ENCODE results near the gene SKP1.
A peak's percentile ranks its signal among the peaks of the same experiment; 100 is the strongest.

Gene SKP1

DNA sequence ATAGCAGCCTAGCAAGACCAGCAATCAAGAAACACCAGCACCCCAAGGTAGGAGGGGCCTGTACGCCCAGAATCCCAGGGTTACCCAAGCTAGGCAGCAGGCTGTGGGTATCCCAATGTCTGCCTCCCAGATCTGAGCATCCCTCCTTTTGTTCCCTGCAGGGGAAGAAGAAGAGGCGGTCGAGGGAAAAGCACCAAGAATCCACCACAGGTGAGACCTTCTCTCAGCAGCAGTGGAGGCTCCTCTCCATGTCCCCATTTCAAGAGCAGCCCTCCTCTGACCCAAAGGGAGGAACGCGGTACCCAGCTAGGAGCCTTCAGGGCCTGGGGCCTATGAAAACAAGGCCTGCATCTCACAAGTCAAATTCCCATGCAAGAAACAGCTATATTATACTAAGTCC lies 33.3 kb downstream of the SKP1 start:
- no peak for DNase-seq

DNA sequence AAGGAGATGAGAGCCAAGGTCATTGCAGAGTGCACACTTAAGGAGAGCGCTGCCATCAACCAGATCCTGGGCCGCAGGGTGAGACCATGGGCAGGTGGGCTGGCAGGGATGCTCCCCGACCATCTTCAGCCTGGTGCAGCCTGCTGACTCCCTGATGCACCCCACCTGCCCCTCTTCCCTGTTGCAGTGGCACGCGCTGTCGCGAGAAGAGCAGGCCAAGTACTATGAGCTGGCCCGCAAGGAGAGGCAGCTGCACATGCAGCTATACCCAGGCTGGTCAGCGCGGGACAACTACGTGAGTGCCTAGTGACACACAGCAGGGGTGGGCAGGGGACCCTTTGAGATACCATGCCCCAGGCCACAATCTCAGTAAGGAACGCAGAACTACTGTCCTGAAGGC lies 33.9 kb downstream of the SKP1 start:
- DNase-seq, result no peak

DNA sequence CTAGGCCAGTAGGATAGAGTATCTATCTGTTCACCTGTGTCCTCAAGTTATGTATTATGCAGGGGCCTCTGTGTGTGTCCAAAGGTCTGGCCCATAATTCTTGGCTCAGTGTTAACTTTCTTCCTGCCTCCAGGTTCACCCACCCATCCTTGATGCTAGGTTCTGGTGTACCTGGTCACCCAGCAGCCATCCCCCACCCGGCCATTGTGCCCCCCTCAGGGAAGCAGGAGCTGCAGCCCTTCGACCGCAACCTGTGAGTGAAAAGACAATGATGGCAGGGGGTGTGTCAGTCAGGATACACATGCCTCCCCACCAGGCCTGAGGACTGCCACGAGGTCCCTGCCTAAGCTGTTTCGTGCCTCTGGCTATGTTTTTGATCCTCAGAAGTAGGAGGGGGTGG lies 34.7 kb downstream of the SKP1 start:
- DNase-seq, result no peak

DNA sequence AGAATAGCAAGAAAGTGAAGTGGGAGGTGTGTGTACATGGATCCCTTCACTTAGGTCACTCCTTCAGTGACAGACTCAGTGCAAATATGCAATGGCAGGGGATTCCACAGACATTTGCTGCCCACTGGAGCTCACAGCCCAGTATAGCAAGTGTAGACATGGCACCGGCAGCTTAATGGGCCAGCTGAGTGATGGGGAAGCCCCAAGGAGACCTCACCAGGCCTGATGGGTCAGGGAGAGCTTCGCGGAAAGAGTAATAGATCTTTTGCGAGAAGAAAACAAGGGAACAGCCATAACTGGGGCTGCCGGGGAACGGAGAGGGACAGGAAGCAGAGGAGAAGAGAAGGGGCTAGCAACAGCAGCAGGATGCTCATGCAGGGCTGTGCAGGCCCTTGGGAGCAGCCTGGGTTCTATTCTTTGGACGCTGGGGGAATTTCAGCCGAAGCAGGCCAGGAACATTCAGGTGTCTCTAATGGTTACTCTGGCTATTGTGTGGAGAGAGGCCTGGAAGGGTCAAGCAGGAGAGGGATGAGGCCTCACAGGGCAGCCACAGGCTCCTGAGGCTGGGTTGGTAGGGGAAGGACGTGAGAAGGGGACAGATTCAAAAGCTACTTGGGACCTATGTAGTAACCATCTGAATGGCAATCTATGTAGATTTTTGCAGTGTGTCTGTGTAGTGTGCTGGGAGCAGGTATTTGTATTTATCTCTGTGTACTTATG lies 35.3 kb downstream of the SKP1 start:
- no peak for DNase-seq

DNA sequence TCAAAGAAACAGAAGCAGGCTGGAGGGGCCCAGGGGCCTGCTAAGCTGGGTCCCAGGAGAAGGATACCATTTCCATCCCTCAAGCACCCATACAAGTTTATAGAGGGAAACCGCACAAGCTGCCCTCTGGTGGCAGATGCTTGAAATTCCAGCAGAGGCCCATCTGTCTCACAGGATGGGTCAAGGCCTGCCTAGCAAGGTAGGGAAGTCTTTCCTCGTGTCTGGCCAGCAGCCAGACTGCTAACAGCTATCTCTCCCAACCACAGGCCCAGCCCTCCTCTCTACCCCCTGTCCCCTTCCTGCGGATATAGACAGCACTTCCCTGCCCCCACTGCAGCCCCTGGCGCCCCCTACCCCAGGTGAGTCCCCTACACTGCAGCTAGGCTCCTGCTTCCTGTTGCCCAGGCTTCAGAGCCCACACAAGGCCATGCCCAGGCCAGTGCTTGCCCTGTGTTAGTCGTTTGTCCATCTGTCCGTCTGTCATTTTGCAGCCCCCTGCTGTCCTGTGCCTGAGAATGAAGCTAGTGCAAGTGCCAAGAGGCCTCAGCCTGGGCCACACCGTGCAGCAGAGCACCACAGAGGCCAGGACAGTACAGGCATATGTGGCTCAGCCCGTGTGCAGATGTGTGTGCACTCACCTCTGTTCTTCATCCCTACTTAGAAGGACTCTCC lies 36.1 kb downstream of the SKP1 start:
- DNase-seq, result peak; percentile 59

DNA sequence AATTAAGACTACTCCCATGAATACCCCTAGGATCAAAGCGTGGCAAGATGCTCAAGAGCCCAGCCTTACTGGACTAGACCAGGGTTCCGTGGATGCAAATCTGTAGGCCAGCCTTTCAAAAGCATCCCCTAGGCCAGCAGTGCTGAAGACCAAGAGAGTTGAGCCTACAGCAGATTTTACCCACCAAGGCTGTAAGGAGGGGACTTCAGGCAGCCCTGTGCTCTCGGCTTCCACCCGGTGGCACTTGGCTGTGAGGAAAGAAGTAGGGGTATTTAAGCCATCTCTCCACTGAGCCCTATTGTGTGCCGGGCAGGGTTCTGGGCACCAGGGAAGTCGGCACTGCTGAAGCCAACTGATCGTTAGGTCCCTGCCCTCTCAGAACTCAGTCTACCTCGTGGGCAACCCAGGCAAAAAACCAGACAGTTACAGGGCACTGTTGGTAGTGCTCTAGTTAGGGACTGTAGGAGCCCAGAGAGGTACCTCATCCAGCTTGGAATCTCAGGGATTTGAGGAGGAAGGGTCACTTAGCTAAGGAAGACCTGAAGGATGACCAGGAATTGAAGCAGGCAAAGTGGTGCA lies 36.8 kb downstream of the SKP1 start:
- DNase-seq, result no peak

DNA sequence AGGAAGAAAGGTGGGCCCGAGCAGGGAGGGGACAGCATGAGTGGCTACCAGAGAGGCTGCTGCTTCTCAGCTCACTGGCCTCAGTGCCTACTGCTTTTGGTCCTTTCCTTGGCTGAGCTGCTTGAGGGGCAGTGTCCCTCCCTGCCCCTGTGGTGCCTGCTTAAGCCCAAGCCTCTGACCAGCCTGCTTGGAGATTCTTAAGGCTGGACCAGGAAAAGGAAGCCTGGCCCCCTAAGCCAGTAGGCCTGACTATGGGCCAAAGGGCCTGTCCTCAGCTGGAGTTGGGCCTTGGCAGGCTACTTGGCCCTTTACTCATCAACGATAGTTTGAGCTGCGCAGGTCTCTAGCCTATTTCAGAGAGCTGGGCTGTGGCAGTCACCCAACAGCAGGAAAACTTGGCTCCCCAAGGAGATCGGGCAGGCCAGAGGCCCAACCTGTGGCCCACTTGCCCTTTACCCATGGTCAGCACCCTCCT lies 37.3 kb downstream of the SKP1 start:
- DNase-seq, result no peak

DNA sequence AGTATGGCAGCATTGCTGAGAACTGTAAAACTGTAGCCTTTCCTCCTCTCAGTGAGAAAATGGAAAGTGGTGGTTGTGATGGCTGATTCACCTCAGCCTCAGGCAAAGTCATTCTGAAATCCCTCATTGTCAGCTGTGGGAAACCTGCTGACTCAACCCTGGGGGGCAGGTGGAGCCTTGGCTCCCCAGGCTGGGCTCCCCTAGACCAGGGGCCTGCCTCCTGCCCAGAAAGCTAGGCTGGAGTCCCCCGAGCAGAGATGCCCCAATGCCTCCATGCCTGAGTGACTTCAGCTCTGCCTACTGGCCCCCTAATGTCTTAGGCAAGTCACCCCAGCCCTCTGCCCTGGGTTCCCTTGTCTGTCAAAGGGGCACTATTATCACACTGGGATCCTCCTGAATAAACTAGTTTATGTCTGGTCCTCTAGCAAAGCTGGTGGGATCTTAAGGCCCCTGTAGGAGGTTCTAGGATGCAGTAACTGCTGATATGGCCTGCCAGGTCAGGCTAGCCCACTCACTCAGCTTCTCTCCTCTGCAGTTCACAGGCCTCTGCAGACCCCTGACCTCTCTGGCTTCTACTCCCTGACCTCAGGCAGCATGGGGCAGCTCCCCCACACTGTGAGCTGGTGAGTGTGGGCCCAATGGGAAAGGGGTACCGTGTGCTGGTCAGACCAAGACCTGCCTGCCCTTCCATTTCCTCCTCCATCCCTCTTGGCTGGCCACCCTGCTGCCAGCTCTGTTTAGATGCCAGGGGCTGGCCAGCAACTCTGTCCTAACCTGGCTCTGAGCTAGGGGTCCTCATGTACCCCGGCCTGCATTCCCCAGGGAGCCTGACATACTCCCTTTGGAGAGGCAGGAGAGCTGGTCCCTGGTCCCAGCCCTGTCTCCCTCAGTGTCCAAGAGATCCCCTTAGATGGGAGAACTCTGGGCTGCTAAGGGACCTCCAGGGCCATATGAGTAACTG lies 38.1 kb downstream of the SKP1 start:
- DNase-seq, result peak; percentile 56

DNA sequence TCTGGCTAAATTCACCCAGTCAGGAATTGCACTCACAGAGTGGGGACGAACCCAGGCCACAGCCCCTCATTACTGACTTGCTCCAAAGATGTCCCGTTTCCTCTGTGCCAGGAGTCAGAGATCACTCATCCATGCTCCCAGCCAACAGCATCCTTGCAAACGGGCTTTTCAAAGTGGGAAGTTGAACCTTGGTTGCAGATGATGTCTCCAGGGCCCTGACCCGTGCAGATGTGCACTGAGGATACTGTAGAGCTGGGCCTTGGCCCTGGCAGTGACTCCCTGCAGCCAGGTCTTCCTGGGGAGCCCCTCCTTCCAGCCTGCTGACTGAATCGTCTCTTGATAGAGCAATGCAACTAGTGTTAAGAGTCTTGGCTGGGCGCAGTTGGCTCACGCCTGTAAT lies 40.0 kb downstream of the SKP1 start:
- DNase-seq, result no peak

DNA sequence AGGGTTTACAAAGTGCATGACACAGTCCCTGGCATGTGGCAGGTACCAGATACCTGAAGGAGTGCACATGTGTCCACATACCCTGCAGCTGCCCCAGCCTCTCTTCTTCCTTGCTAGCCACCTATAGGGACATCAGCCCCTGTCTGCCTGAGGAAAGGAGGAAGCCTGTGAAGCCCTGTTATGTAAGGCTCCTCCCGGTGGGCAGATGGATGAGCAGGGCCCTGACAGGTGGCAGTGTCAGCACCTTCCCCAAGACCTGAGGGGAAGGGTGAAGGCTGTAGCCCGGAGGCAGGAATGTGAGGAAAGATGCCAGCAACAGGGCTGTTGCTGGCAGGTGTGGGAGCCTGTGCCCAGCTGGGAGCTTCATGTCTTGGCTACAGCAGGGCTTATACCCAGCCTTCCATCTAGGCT lies 40.5 kb downstream of the SKP1 start:
- no peak for DNase-seq

DNA sequence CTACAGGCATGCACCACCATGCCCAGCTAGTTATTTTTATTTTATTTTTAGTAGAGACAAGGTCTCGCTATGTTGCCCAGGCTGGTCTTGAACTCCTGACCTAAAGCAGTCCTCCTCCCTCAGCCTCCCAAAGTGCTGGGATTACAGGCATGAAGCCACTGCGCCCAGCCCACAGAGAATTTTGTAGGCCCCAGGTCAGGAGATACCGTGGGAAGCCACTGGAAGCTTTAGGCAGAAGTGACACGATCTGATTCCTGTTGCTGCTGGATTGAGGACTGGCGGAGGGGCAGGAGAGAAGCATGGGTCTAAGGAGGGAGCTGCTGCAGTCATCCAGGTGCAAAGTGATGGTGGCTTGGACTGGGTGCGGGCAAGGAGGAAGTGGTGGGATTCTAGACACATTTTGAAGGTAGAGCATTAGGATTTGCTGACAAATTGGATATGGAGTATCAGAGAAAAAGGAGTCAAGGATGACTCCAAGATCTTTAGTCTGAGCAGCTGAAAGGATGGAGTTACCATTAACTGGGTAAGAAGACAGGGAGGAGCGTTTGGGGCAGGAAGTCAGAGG lies 41.6 kb downstream of the SKP1 start:
- DNase-seq, result no peak

DNA sequence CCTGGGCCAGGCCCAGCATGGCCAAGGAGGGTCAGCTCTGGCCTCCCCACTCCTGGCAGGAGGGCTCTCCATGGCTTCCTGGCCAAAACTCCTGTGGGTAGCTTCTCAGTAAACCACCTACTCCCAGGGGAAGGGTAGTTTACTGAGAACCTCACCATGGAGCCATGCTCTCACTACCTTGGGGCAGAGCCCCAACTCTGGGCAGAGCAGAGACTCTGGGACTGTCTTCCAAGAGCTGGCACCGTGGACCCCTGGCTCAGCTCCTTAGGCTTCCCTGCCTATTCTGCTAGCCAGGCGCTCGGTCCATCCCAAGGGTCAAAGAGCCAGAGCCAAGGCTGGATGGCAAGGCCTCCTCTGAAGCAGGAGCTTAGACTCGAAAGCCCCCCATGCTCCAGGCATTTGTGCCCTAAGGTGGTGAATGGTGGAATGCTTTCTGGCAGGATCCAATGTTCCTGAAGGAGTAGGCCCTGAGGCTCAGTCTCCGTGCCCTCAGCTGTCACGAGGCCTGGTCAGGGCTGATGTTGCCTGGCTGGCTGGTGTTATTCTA lies 42.7 kb downstream of the SKP1 start:
- DNase-seq, result no peak

DNA sequence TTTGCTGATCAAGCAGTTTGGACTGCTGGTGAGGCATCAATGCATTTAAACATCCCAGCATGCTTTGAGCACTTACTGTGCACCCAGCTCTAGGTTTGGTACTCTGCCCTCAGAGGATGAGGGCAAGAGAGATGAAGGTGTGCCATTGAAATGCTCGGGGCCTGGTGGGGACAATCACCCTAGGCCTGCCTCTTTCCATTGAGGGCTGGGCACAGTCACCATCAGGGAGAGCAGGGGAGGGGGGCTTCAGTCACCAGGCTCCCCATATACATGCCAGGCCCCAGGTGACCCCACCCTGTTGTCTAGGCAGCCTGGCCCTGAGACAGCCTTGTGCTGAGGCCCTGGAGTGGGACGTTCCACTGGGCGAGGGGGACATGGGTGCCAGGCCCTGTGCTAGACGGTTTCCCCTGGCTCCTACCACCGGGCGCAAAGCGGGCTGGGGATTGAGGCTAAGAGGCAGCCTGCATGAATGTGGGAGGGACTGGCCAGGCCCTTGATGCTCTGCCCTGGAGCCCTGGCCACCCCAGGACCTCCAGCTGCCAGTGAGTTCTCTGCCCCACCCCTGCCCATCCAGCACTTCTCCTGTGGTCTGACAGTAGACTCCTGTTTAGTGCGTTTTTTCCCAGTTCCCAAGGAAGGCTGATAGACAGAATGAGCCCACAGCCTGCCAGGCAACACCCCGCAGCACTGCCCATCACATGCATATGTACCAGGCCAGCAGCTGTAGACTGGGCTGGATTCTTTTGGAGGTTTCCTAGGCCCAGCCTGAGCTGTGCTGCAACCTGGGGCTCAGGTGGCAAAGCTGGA lies 43.4 kb downstream of the SKP1 start:
- DNase-seq, result no peak

DNA sequence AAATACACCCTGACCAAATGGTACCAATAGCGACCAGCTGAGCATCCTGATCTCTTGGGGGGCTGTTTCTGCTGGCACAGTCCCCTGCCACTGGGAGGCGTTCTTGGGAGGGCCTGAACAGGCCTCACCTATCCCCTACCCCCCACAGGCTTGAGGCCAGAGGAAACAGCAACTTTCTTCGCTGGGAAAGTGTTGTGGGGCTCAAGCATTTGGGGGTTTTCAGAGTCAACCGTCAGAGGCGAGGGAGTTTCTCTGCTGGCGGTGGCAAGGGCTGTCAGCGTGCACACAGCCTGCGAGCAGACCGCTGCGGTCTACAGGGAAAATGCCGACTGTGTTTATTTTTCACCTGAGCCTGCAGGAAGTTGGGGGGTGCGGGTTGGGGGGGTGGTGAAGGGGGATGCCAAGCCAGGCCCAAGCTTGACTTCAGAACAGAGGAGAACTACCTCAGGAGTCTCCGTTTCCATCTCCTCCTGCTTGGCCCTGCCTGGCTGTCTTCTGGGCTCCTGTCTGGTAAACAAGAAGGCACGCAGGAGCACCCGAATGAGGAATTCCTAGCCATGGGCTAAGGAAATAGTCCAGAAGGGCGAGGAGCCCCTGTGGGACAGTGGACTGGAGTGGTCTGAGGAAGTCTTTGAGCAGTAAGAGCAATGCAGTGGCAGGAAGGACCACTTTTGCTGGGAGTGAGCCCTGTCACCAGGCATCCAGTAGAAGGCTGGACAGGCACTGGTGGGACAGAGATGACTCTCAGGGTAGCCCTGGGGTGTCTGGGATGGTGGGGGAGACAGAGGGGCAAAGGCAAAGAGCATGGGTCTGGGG lies 44.2 kb downstream of the SKP1 start:
- peak; percentile 90 for DNase-seq

DNA sequence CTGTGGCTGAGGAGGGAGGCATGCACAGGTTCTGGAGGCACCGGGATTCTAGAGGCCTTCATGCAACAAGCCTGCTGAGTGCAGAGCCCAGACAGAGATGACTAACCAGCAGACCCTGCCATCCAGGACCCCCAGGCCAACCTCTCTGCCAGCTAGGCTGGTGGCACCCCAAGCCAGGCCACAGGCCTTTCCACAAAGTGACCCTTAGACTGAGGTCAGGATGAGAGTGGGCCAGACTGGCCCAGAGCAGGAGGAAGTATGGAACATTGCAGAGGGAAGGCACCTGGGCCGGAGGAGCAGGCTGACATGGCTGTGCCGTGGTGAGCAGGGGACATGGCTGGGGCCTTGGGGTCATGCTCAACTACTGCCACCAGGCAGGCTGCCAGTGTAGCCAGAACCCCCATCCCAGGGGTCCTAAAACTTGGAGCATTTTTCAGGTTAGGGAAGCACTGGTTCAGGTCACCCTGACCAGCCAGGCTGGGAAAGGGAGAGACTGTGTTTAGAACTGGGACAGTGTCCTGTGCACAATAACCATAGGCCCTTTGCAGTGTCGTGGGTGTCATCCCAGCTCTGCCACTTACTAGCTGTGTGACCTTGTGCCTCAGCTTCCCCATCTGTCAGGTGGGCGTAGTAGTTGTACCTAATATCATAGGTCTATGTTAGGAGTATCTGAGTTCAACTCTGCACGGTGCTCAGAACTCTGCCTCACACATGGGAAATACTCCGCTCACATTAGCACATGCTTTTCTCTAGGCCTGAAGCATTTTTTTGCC lies 45.0 kb downstream of the SKP1 start:
- no peak for DNase-seq

DNA sequence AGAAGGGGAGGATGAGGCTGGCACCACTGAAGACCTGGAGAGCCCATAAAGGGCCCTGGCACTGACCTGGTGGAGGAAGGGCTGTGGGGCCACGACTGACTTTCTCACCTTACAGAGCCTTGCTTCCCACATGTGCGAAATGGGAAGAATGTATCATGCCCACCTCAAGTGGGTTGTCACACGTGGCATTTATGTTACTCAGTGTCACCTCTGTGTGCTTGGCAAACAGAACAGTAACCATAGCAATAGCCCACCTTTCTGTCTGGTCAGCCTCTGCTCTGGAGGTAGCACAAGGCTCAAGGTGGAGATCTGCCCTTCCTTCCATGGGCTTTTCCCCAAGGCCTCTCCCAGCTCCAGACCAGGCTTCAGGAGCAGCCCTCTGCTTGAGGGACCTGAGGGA lies 45.6 kb downstream of the SKP1 start:
- peak; percentile 61 for DNase-seq

DNA sequence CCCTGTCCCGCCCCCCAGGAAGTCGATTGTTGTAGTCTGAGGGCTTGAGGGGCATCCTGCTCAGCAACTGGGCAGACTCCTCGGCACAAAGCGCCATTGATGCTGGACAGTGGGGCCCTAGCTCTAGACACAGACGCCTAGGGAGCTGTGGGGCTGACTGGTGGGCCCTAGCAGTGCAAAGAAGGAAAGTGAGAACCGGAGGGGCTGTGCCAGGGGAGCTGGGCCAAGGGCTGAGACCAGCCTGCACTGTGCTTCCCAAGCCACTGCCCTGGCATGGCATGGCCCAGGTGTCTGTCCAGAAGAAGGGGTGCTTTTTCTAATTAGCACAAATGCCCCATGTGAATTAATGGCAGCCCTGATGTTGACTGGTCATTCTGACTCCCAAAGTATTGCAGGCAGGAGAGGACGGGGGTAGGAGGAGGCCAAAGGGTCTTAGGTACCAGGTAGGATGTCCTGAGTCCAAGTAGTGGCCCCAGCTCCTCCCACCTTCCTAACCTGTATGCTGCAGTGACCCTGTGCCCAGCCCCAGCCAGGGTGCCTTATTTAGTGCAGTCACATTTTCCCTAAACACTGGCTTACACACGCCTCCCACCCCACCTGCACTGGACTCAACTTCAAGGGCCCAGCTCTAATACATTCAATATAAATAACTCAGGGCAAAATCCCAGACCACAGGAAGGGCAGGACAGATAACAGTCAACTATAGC lies 46.4 kb downstream of the SKP1 start:
- DNase-seq, result no peak

DNA sequence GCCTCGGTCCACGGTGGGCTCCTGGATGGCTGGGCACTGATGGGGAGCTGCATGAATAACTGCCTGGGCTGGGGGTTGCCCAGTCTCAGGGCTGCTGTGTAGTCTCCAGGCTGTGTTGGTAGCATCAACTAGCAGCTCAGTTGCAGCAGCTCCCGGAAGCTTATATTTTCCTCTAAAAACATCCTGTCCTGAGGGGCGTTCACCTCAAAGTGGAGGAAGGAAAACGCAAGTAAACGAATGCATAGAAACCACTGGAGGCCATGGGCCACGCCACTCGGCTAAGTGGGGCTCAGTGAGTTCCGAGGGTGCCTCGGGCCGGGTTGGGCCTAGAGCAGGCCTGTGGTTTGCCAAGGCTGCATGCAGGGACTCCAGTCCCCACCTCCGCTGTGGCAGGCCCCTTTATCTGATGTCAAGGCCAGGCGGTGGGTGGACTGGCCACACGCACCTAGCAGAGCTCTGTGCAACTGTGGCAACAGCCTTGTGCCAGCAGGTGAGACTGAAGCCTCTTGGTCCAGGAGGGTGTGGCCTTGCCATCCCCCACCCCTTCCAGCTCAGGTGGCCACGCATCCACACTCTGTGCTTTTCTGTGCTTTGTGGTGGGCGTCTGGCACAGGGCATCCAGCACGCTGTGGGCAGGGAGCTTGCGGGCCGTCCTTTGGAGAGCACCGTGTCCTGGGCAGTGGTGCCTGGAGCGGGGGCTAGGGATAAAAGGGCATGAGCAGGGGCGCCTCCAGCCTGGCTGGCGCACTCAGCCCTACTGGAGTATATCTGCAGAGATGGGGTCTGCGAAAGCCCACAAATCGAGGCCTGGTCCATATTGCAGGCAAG lies 47.1 kb downstream of the SKP1 start:
- peak; percentile 43 for DNase-seq

Data from CD4-positive, alpha-beta T cell treated with Interleukin-4 for 4 hours (primary cell).